Kidney capillary endothelial cell (primary cell): Measurements from ENCODE around the gene NPIPB2.
"Not testable (repeated sequence)": the region's sequence is repeated elsewhere in the genome, so short reads cannot be mapped to it uniquely, and the experiment has no call there.

Experiments
- DNase-seq: peaks from one replicate; pipeline ENCODE4 v3.0.0-alpha.2; 2018; ENCODE audit warnings: low spot score

The NPIPB2 gene

DNA sequence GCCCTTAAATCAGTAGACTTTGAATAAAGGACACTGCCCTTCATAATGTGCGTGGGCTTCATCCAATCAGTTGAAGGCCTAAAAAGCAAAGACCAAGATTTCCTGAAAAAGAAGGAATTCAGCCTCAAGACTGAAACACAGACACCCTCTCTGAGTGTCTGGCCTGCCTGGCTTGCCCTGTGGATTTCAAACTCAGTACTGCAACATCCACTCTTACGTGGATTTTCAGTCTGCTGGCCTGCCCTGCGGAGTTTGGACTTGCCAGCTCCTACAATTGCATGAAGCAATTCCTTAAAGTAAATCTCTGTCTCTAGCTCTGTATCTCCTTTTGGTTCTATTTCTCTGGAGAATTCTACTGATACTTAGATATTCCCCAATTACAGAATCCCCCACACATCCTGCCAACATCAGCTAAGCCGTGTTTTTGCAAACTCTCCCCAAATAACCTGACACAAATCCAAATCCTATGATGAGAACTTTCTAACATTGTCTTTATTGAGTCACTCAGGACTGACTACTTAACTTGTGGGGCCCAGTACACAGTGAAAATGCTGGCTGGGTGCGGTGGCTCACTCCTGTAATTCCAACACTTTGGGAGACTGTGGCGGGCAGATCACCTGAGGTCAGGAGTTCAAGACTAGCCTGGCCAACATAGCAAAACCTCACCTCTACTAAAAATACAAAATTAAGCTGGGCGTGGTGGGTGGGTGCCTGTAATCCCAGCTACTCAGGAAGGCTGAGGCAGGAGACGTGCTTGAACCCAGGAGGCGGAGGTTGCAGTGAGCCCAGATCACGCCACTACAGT lies 15.9 kb upstream of the NPIPB2 start:
- DNase-seq: no peak

DNA sequence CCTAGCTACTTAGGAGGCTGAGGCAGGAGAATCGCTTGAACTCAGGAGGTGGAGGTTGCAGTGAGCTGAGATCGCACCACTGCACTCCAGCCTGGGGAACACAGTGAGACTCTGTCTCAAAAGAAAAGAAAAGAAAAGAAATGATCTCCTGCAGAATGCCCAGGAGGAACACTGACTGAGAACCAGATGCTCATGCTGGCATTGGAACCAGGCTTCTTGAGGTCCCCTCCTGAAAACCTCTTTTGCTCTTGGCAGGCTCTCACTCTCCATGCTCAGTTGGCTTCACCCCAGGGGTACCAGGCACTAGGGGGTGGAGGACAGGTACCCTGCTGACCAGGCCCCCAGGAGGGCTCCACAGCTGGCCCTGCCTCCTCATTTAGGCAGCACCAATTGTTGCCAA lies 14.7 kb upstream of the NPIPB2 start:
- no peak for DNase-seq

DNA sequence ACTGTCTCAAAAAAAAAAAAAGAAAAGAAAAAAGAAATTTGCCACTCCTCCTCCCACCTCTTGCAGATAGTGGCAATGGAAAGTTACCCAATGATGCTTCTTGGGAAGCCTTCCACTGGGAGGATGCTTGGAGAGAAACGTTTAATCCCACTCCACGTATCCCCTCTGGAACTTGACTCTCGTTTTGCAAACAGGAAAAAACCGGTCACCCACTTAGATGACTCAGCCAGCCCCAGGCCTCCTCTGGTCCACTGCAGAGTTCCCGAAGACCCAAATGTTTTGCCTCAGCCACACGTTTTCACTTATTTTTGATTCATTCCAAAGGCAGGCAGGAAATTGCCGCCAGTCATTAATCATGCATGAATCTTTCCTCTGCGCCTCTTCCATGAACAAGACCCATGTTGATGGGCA lies 13.9 kb upstream of the NPIPB2 start:
- DNase-seq: no peak

DNA sequence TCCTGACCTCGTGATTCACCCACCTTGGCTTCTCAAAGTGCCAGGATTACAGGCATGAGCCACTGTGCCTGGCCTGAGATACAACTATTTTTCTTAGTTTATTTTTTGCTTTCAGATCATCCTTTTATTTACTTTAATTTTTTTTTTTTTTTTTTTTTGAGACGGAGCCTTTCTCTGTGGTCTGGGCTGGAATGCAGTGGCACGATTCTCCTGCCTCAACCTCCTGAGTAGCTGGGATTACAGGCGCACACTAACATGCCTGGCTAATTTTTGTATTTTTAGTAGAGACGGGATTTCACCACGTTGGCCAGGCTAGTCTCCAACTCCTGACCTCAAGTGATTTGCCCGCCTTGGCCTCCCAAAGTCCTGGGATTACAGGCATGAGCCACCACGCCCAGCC lies 11.7 kb upstream of the NPIPB2 start:
- not testable (repeated sequence) for DNase-seq

DNA sequence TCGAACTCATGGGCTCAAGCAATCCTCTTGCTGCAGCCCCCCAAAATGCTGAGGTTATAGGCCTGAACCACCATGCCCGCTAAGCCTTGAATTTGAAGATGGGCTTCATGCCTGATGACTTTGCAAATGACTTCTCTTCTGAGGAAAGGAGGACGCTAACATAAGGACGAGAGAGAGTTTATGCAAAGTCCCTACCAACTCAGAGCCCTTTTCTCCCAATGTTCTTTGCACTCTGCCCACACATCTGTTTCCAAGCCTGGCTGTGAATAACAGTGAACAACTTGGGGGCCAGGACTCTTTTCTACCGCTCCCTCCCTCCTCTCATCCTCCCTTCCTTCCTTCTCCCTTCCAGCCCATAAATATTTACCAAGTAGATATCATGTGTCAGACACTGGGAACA lies 8.5 kb upstream of the NPIPB2 start:
- no peak for DNase-seq

DNA sequence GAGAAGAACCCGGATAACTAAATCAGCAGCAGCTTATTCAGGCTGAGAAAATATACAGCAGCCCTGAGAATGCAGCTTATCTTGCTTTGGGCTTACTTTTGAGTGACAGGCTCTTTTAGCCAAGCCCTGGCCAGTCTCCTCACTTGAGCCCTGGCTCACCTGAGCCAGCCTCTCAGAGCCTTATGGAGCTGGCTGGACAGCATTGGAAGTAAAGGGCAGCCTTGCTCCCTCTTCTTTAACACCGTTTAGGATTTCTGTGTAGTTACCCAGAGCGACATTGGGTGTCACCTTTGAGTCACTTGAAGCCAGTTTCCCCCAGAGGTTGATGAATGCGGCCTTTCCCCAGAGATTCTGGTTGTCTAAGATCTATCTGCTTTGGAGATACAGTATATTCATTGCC lies 7.7 kb upstream of the NPIPB2 start:
- DNase-seq: peak; percentile 48

DNA sequence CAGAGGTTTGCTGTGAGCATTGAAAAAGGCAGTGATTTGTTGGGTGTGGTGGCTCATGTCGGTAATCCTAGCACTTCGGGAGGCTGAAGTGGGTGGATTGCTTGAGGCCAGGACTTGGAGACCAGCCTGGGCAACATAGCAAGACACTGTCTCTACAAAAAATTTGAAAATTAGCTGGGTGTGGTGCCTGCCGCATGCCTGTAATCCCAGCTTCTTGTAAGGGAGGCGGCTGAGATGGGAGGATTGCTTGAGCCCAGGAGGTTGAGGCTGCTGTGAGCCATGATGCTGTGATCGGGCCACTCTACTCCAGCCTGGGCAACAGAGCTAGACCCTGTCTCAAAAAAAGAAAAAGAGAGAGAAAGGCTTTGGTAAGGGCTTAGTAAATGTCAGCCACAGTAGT lies 7.0 kb upstream of the NPIPB2 start:
- no peak for DNase-seq

DNA sequence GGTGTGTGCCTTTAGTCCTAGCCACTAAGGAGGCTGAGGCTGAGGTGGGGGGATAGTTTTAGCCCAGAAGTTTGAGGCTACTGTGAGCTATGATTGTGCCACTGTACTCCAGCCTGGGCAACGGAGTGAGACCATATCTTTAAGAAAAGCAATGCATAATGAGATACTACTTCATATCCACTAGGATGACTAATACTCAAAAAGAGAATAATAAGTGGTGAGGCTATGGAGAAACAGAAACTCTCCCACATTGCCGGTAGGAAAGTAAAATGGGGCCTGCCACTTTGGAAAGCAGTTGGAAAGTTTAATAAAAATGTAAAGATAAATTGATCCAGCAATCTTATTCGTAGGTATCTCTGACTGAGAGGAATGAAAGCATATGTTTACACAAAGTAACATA lies 4.6 kb upstream of the NPIPB2 start:
- DNase-seq: no peak

DNA sequence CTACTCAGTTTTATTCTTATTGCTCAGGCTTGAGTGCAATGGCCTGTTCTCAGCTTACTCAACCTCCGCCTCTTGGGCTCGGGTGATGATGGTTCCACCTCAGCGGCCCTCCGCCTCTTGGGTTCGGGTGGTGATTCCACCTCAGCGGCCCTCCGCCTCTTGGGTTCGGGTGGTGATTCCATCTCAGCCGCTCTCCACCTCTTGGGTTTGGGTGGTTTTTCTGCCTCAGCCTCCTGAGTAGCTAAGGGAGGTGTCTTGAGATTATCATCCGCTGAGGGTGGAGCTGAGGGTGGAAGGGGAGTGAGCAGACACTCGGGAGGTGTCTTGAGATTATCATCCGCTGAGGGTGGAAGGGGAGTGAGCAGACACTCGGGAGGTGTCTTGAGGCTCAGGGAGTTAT lies 14.5 kb downstream of the NPIPB2 start:
- not testable (repeated sequence) for DNase-seq

DNA sequence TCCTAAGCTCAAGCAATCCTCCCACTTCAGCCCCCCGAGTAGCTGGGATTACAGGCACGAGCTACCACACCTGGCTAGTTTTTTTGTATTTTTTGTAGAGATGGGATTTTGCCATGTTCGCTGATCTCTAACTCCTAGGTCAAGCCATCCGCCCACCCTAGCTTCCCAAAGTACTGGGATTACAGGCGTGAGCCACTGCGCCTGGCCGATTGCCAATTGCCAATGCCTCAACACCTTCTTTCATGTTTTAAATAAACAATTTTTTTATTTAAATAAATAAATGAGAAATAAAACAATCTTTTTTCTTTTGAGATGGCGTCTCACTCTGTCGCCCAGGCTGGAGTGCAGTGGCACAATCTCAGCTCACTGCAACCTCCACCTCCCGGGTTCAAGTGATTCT lies 17.8 kb downstream of the NPIPB2 start:
- not testable (repeated sequence) for DNase-seq

DNA sequence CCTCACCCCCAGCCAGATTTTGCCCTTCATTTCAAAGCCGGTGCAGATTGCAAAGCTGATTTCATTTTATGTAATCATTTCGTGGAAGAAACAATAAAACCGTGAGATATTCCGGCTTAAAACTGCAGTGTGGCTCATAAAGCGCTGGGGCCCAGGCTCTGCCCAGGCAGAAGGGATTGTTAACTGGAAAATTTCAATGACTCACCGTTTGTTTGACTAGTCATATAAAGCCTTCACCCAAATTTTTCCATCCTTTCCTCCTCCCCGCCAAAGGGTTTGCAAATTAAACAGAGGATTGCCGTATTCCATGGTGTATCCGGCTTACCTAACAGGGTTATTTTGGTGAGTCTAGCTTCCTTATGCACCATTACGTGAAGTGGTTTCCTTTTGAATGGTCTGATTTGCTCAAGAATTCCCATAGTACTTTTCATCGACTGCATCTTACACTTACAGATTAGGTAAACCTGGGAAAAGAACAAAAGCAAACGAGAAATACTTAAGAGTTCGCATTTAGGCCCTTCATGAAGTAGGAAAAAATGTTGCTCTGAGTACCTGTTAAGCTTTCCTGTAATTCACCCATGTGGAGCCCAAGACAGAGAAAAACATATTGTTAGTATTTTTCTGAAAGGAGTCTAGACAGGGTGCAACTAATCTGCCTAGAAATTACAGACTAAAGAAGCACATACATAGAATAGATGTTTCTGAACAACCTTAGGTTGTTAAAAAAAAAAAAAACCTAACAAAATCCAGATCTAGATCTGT lies 25.1 kb downstream of the NPIPB2 start:
- DNase-seq: peak; percentile 12

DNA sequence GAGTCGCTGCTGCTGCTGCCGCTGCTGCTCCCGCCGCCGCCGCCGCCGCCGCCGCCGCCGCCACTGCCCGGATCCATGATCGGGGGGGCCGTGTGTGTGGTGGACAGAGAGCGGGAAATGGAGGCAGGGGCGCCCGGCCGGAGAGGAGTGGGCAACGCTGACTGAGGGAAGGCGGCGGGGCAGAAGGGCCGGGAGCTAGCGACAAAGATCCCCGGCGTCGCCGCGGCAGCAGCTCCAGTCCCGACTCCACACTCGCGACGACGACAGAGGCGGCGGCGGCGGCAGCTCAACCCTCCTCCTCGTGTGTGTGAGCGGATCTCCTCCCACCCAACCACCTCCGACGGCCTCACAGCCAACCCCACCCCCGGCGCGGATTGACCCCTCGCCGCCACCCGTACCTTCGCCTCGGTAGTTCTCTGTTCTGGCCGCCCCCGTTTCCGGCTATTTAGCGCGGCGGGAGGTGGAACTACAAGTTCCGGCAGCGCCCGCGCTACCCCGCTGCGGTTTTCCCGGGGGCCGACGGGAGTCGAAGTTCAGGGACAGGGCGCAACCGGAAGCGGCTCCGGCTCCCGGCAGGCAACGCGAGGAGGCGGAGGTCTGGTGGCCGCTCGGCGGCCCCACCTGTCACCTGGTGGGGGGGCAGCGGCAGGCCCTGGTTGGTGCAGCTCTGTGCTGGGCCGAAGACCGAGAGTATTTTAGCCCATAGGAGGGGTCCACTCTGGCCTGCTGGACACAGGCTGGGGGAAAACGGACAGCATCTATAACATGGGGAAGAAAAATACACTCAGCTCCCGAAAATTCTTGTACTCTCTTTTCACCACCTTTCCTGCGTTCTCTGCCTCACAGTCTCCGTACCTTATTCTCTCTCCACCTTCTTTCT lies 26.0 kb downstream of the NPIPB2 start, which contains the start of gene GSPT1:
Gene GSPT1, minus strand, starts transcription at position 313 of the 880 bp plus-strand sequence. Its CDS starts 236 bp downstream, at position 77.
- peak; percentile 96 for DNase-seq

DNA sequence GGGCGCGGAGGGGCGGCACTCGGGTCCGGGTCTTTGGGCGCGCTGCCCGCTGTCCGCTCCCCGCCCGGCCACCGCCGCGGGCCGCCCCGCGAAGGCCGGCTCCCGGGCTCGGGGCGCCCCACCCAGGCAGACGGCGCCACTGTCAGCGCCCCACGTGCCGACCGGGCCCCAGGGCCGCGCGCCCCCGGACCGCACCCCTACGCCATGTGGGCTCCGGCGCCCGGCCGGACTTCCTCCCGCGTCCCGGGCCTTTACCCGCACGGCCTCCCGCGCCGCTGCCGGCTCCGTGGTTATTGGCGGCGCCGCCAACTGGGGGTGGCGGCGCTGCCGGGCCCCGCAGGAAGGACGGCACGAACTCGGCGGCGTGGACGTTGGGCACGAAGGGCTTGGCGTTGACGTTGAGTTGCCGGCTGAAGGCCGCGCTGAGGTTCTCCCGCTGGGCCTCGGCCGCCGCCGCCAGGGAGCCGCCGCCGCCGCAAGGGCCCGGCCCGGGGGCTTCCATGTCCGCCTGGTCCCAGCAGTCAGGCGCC lies 26.7 kb downstream of the NPIPB2 start:
- peak; percentile 17 for DNase-seq

DNA sequence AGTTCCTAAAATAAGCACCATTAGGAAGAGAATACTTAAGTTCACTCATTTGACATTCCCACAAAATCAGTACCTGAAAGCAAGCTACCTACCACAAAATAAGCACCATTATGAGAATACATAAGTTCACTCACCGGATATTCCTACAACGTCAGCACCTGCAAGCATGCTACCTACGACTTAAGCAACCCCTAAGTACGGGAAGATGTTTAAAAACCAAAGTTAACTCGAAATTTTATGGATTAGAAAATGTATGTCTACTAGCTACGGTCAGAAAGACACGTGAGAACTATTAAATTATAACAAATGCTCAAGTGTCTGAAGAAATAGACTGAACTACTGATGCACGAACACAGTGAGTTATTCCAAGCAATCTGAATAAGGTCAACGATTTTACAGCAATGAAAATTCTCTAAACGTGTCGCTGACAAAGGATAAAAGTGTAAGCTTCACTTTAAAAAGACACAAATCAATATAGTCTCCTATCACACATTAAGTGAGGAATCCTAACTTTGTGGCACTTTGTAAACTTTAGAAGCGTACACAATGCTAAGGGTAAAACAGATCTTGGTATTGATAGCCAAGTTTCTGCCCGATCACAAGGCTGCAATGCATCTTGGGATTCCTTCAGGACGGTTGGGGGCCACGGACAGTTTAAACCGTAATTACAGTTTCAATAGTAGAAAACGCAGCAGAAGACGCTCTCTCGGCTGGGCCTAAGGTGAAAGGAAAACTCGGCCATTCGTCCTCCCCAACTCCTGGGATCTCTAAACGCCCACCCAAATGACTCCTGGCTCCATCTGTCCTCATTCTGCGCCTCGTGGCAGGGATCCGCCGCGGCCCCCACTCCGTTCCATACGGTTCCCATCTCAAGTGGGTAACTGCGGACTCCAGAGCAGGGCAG lies 27.4 kb downstream of the NPIPB2 start:
- peak; percentile 17 for DNase-seq

DNA sequence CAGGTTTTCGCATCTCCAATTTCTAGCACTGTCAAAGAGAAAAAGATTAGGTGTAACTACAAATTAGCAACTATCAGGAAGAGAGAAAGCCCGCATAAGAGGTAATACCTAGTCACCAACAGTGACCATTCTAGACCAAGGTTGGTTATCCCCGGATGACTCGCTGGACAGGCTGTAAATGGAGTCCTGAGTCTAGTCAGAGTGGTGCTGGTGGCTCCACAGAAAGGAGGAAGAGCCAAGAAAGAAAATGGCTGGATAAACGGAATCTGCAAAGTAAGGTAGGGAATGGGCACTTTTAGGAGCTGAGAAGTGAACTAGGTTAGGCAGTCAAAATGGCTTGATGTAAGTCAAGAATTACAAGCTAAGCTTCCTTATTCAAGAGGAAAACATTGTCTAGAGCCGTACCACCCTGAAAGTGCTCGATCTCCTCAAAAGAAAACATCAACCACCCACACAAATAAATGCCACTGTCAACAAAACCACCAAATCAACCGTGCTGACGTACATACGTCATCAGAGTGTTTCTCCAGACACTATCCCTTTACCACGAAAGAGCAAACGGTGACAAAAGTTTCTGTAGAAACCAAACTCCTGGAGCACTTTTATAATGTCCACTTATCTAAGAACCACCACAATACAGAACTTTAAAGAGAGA lies 28.3 kb downstream of the NPIPB2 start:
- peak; percentile 51 for DNase-seq

DNA sequence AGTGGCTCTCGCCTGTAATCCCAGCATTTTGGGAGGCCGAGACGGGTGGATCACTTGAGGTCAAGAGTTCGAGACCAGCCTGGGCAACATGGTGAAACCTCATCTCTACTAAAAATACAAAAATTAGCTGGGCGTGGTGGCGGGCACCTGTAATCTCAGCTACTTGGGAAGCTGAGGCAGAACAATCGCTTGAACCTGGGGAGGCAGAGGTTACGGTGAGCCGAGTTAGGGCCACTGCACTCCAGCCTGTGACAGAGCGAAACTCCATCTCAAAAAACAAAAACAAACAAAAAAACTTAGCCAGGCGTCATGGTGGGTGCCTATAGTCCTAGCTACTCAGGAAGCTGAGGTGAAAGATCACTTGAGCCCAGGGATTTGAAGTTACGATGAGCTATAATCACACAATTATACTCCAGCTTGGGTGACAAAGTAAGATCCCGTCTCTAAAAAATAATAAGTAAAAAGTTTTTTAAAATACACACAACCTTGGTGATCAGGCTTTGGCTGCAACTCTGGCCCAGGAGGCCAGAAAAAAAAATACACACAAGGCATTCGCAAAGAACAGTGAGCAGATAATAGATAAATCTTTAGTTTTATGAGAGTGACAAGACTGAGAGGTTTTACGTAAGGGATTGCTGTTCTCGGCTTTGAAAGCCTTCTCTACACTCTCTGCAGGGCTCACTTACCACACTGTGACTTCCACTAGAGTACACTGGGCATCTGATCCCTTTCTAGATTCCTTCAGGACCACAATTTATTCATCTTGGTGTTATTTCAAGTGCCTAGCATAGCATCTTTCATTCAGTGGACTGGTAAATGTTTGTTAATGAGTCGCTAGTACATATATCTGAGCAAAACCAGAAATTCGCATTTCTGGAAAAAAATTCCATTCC lies 31.9 kb downstream of the NPIPB2 start:
- DNase-seq: no peak

DNA sequence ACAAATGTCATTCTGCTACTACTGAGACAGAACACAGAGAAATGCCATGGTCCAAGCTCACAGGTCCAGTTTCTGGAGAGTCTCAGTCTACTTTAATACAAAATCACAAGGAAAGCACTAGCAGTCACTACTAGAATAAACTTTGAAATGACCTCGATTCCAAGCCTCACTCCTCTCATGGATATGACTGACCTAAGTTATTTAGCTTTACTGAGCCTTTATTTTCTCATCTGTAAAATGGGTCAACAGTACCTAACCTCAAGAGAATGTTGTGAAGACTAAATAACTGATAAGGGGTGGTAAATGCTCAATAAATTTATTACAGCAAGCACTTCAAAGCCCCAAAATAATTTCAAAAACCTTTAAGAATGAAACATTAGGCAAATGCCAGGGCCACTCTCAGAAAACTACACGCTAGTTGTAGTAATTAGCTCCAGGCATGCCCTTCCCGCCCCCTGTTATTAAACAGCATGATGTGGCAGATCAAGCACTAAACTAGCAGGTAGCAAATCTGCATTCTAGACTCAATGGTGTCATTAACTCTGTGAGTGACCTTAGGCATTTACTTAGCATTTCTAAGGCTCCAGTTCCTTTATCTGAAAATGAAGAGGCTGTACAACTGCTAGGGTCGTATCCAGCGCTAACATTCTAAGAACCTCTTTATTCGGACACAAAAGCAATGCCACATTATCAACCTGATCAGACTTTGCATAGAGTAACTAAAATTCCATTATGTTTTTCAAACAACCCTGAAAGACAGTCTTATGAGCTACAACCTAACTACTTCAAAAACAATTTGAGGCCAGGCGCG lies 34.5 kb downstream of the NPIPB2 start:
- no peak for DNase-seq

DNA sequence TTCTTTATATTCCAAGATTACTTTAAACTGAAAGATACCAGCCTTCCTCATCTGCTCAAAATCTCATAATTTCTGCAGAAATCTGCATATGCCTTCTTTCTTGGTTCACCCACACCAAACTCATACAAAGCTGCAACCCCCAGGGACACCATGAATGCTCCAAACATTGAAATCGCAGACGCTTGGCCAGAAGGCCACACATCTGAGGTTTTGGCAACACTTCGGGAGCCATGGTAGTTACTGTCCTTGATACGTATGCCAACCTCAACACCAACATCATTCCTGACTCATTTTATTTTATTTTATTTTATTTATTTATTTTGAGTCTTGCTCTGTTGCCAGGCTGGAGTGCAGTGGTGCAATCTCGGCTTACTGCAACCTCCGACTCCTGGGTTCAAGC lies 37.9 kb downstream of the NPIPB2 start:
- DNase-seq: no peak

DNA sequence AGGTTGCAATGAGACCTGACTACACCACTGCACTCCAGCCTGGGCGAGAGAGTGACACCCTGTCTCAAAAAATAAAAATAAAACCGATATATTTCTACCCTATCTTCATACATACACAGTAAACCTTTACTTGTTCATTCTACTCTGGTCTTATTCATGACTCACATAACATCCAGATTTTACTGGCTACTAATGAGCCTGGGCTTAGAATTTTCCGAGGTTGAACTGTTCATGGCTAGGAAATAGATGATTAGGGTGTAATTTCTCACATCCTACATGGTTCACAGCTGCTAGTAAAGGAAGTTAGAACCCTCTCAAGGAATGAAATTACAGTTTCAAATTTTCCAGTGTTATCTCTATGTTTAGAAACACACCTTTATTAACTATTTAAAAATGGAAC lies 40.8 kb downstream of the NPIPB2 start:
- DNase-seq: peak; percentile 48
